H1 (cell line): Measurements from ENCODE around the gene CIAO3. TPM values are rescaled to one million over a fixed set of nuclear protein-coding genes. Genes with fewer than 3 reads are reported as not detected.

Experiments
- CTCF ChIA-PET: fragments of 300-600 bp; sonication (Branson Sonifier 250); formaldehyde crosslinking; loops from one replicate; lab custom pipeline; 2021; ENCODE audit not compliant: partially characterized antibody; lab: Charles Lee
- POLR2A ChIA-PET: fragments of 300-600 bp; sonication (Branson Sonifier 250); formaldehyde crosslinking; loops from one replicate; lab custom pipeline; 2021; ENCODE audit warnings: inconsistent platforms; ENCODE audit not compliant: partially characterized antibody; lab: Charles Lee
- DNase-seq, 2 experiments: peaks; one replicate each; pipeline versions ENCODE4 v3.0.0 to v3.0.0-alpha.2; 2010 to 2022; ENCODE audit warnings: low spot score in 2 of 2, low read depth in 1 of 2, mixed read lengths in 1 of 2
- FAIRE-seq: peaks from 2 replicates; lab custom pipeline; 2011; peaks lifted over from hg19 to GRCh38; lab: Jason Lieb, UNC
- H2AFZ ChIP-seq: 2 replicates; pipeline ENCODE4 v1.8.1; 2012; ENCODE audit warnings: low read length, inconsistent platforms
- H2AK5ac ChIP-seq: 2 replicates; pipeline ENCODE4 v1.6.1; 2013; ENCODE audit warnings: low read depth, low read length
- H2BK120ac ChIP-seq: replicated peaks from 2 replicates; pipeline ENCODE3; 2013; ENCODE audit warnings: low read depth, low read length, inconsistent platforms
- H2BK12ac ChIP-seq: 2 replicates; pipeline ENCODE4 v1.6.1; 2013; ENCODE audit warnings: low read depth, low read length
- H2BK15ac ChIP-seq: 2 replicates; pipeline ENCODE4 v1.6.1; 2013; ENCODE audit warnings: low read length
- H2BK20ac ChIP-seq: 2 replicates; pipeline ENCODE4 v1.6.1; 2013; ENCODE audit warnings: low read length
- H2BK5ac ChIP-seq: 2 replicates; pipeline ENCODE4 v1.6.1; 2013; ENCODE audit warnings: low read depth, low read length
- H3K14ac ChIP-seq: 2 replicates; pipeline ENCODE4 v1.6.1; 2013; ENCODE audit warnings: inconsistent platforms; ENCODE audit not compliant: insufficient read length
- H3K18ac ChIP-seq: 2 replicates; pipeline ENCODE4 v1.6.1; 2013; ENCODE audit warnings: low read length; ENCODE audit errors: extremely low read depth
- H3K23ac ChIP-seq: 2 replicates; pipeline ENCODE4 v1.6.1; 2013; ENCODE audit warnings: inconsistent platforms; ENCODE audit not compliant: insufficient read length
- H3K23me2 ChIP-seq: 2 replicates; pipeline ENCODE4 v1.6.1; 2013; ENCODE audit warnings: low read depth, low read length
- H3K27ac ChIP-seq: 2 replicates; pipeline ENCODE4 v1.6.1; 2011; ENCODE audit warnings: low read depth, low read length, inconsistent platforms
- H3K27me3 ChIP-seq, 4 experiments: replicated peaks in 1 of 4; 1 replicate in 1 of 4; 2 replicates in 3 of 4; pipeline versions ENCODE4 v1.6.1 to v1.8.1; 2011 to 2013; ENCODE audit warnings: low read length in 3 of 4, mild to moderate bottlenecking in 3 of 4, inconsistent platforms in 2 of 4, mixed read lengths in 2 of 4, moderate library complexity in 1 of 4; ENCODE audit not compliant: control insufficient read depth in 3 of 4, insufficient read depth in 3 of 4; ENCODE audit errors: extremely low read depth in 1 of 4
- H3K36me3 ChIP-seq, 4 experiments: 2 replicates each; pipeline versions ENCODE4 v1.6.1 to v1.8.1; 2011 to 2013; ENCODE audit warnings: mild to moderate bottlenecking in 4 of 4, low read length in 3 of 4, moderate library complexity in 2 of 4, control low read depth in 1 of 4, inconsistent platforms in 1 of 4; ENCODE audit not compliant: insufficient read depth in 4 of 4, control insufficient read depth in 2 of 4
- H3K4ac ChIP-seq: replicated peaks from 2 replicates; pipeline ENCODE3; 2013; ENCODE audit warnings: low read length, low read depth, mixed read lengths, inconsistent platforms; ENCODE audit not compliant: insufficient read length
- H3K4me1 ChIP-seq, 4 experiments: replicated peaks in 1 of 4; 1 replicate in 1 of 4; 2 replicates in 3 of 4; pipeline versions ENCODE4 v1.6.1 to v1.8.1; 2011 to 2013; ENCODE audit warnings: low read length in 3 of 4, inconsistent platforms in 2 of 4, mixed read lengths in 1 of 4; ENCODE audit not compliant: insufficient read depth in 4 of 4, control insufficient read depth in 3 of 4
- H3K4me2 ChIP-seq, 2 experiments: 2 replicates each; pipeline versions ENCODE4 v1.6.1 to v1.8.1; 2011 to 2013; ENCODE audit warnings: low read depth in 2 of 2, low read length in 2 of 2, control low read depth in 1 of 2, inconsistent platforms in 1 of 2, mild to moderate bottlenecking in 1 of 2; ENCODE audit not compliant: insufficient read depth in 1 of 2
- H3K4me3 ChIP-seq, 4 experiments: fragments of 200-600, 300-600 bp in 1 of 4; sonication (generic), shearing (Covaris generic), sonication (Bioruptor Twin) in 1 of 4; 2 replicates each; pipeline versions ENCODE4 v1.5.1 to v1.8.1; 2011 to 2016; ENCODE audit warnings: low read length in 4 of 4, low read depth in 3 of 4, control low read depth in 2 of 4, inconsistent platforms in 2 of 4, mild to moderate bottlenecking in 2 of 4, mixed read lengths in 1 of 4, moderate library complexity in 1 of 4; ENCODE audit not compliant: insufficient read depth in 2 of 4; ENCODE audit errors: extremely low read depth in 1 of 4
- H3K56ac ChIP-seq: replicated peaks from 2 replicates; pipeline ENCODE3; 2013; ENCODE audit warnings: low read depth, mild to moderate bottlenecking, mixed read lengths, low read length, inconsistent platforms; ENCODE audit not compliant: insufficient read length
- H3K79me1 ChIP-seq: 2 replicates; pipeline ENCODE4 v1.6.1; 2013; ENCODE audit warnings: low read depth, low read length, control low read depth
- H3K79me2 ChIP-seq, 2 experiments: 2 replicates each; pipeline versions ENCODE4 v1.6.1 to v1.8.1; 2012 to 2013; ENCODE audit warnings: low read length in 2 of 2, mild to moderate bottlenecking in 2 of 2, inconsistent platforms in 1 of 2; ENCODE audit not compliant: insufficient read depth in 2 of 2, control insufficient read depth in 1 of 2
- H3K9ac ChIP-seq, 4 experiments: replicated peaks in 1 of 4; 1 replicate in 1 of 4; 2 replicates in 3 of 4; pipeline versions ENCODE4 v1.6.1 to v1.8.1; 2011 to 2013; ENCODE audit warnings: low read depth in 3 of 4, low read length in 3 of 4, control low read depth in 2 of 4, mild to moderate bottlenecking in 2 of 4, moderate library complexity in 2 of 4, inconsistent platforms in 1 of 4; ENCODE audit errors: extremely low read depth in 1 of 4
- H3K9me3 ChIP-seq, 2 experiments: 2 replicates each; pipeline versions ENCODE4 v1.6.1 to v1.8.1; 2012 to 2013; ENCODE audit warnings: mild to moderate bottlenecking in 2 of 2, moderate library complexity in 2 of 2, control low read depth in 1 of 2, inconsistent platforms in 1 of 2, low read depth in 1 of 2, low read length in 1 of 2, mixed read lengths in 1 of 2; ENCODE audit not compliant: insufficient read depth in 2 of 2
- H4K20me1 ChIP-seq, 2 experiments: replicated peaks in 1 of 2; 2 replicates each; pipeline versions ENCODE3 to v1.8.1; 2011 to 2013; ENCODE audit warnings: inconsistent platforms in 2 of 2, low read length in 2 of 2, mild to moderate bottlenecking in 1 of 2; ENCODE audit not compliant: insufficient read depth in 2 of 2, control insufficient read depth in 1 of 2
- H4K5ac ChIP-seq: 2 replicates; pipeline ENCODE4 v1.6.1; 2013; ENCODE audit warnings: low read length, low read depth, mixed read lengths, inconsistent platforms; ENCODE audit not compliant: insufficient read length
- H4K8ac ChIP-seq: 2 replicates; pipeline ENCODE4 v1.8.0; 2013; ENCODE audit warnings: mild to moderate bottlenecking, moderate library complexity, low read length, inconsistent platforms; ENCODE audit not compliant: insufficient read depth; ENCODE audit errors: extremely low read depth
- H4K91ac ChIP-seq: replicated peaks from 2 replicates; pipeline ENCODE3; 2013; ENCODE audit warnings: low read length, mixed read lengths, inconsistent platforms; ENCODE audit not compliant: insufficient read length
- ASH2L ChIP-seq: fragments of 200-600, 300-600 bp; sonication (generic); IDR thresholded peaks from one replicate; pipeline ENCODE4 v1.7.1; 2017; ENCODE audit warnings: low read length
- CBX8 ChIP-seq: fragments of 300-800, 300-1000 bp; sonication (generic); IDR thresholded peaks from 2 replicates; pipeline ENCODE4 v1.7.1; 2016; ENCODE audit warnings: low read depth, low read length, borderline replicate concordance
- CEBPB ChIP-seq: IDR thresholded peaks from 2 replicates; pipeline ENCODE4 v1.6.1; 2012; ENCODE audit warnings: low read depth, low read length
- CHD2 ChIP-seq: IDR thresholded peaks from 2 replicates; pipeline ENCODE4 v1.6.1; 2012; ENCODE audit warnings: low read length, improper control_type of control experiment
- JUND ChIP-seq: IDR thresholded peaks from 2 replicates; pipeline ENCODE4 v1.6.1; 2011; ENCODE audit warnings: mild to moderate bottlenecking, improper control_type of control experiment, low read length
- NRF1 ChIP-seq: IDR thresholded peaks from 2 replicates; pipeline ENCODE4 v1.6.1; 2011; ENCODE audit warnings: mild to moderate bottlenecking, low read depth, low read length, improper control_type of control experiment
- RBBP5 ChIP-seq: IDR thresholded peaks from 2 replicates; pipeline ENCODE4 v1.7.1; 2012; ENCODE audit warnings: low read depth, mild to moderate bottlenecking, inconsistent platforms, low read length, moderate library complexity, borderline replicate concordance
- RFX5 ChIP-seq: IDR thresholded peaks from 2 replicates; pipeline ENCODE4 v1.6.1; 2011; ENCODE audit warnings: low read depth, low read length, improper control_type of control experiment, borderline replicate concordance
- SIRT6 ChIP-seq: IDR thresholded peaks from one replicate; pipeline ENCODE4 v1.7.1; 2012; ENCODE audit warnings: low read length, inconsistent platforms
- SP1 ChIP-seq: IDR thresholded peaks from 2 replicates; pipeline ENCODE4 v1.6.1; 2011; ENCODE audit warnings: low read depth, low read length
- TAF7 ChIP-seq: optimal IDR thresholded peaks from 2 replicates; pipeline ENCODE3; 2011; ENCODE audit warnings: low read depth, mild to moderate bottlenecking, inconsistent platforms, low read length, moderate library complexity, borderline replicate concordance
- TBP ChIP-seq: IDR thresholded peaks from 2 replicates; pipeline ENCODE4 v1.6.1; 2011; ENCODE audit warnings: low read depth, low read length, improper control_type of control experiment
- YY1 ChIP-seq: IDR thresholded peaks from 2 replicates; pipeline ENCODE4 v1.6.1; 2011; ENCODE audit warnings: low read depth, mild to moderate bottlenecking, low read length
- WGBS, 2 experiments: shearing (Covaris generic) in 1 of 2; methylation state at CpG; one replicate each; pipeline versions ENCODE4 v1.1.6 to v1.1.7; 2013 to 2015; ENCODE audit warnings: low lambda C conversion rate in 2 of 2, mixed read lengths in 2 of 2, inconsistent platforms in 1 of 2, low coverage in 1 of 2, missing lambda C conversion rate in 1 of 2; ENCODE audit not compliant: insufficient replicate concordance in 2 of 2, insufficient coverage in 1 of 2, insufficient read length in 1 of 2; ENCODE audit errors: extremely low coverage in 1 of 2, missing lambda C conversion rate in 1 of 2; 5-methylcytosine and 5-hydroxymethylcytosine counted together
- polyA plus RNA-seq, 7 experiments: library from polyadenylated mRNA; depleted of rRNA in 3 of 7; stranded (reverse) in 5 of 7; unstranded in 2 of 7; fragments of >200 nt in 5 of 7; fragments of 200-250 nt in 2 of 7; gene quantifications; 1 replicate in 5 of 7; 2 replicates in 1 of 7; 4 replicates in 1 of 7; pipeline versions ENCODE4 v1.2.1 to v1.2.3, GENCODE V29; 2011 to 2013; ENCODE audit warnings: missing spikeins in 2 of 7, mixed read lengths in 2 of 7
- total RNA-seq: library from RNA; stranded (reverse); fragmentation: NEBNext Ultra II Directional; extraction: Animal tissue kit (Norgen Biotek cat#: 25700); gene quantifications from 2 replicates; pipeline ENCODE4 v1.2.1, GENCODE V29; 2021

CIAO3 gene
- total and polyA plus RNA-seq, 2 of the 8 experiments (the other 6 are each of a cell fraction or from before 2014, with no cell fraction given), result 20.0 to 20.4 TPM

- H3K56ac ChIP-seq, result no peak overlapping the region
- H3K4ac ChIP-seq, result no peak overlapping the region
- no peak overlapping the region for H2BK20ac ChIP-seq
- no peak overlapping the region for H2BK12ac ChIP-seq
- H3K14ac ChIP-seq, result no peak overlapping the region
- FAIRE-seq (no peak), DNase-seq (peak in 1 of 2 experiments; percentile 43)
- H3K79me1 ChIP-seq, result no peaks in the 10 kb centered on the region
- 95% methylated on average over 21 of the region's 29 CpGs; no CpG with 5 or more reads in 1 of the 2 experiments for WGBS, 2 experiments
- ChIA-PET CTCF (interaction anchor here (0.5 to 35.8 kb wide), 4 partner anchors 7 to 76 kb away, joined by 3 to 977 read pairs (median 700); partner anchors contain the start of genes ANTKMT, CCDC78, CHTF18 and CIAO3), POLR2A (interaction anchor here (0.7 to 23.0 kb wide), 17 partner anchors 2 to 76 kb away, joined by 3 to 353 read pairs (median 7); partner anchors contain the start of genes ANTKMT, CCDC78, CHTF18 and CIAO3)
- no peak overlapping the region for H2BK120ac ChIP-seq
- H3K9ac ChIP-seq, result no peak overlapping the region
- peaks cover 0 to 21% (median 14%) of the 10 kb centered on the region in 4 experiments; a peak in 5 of 7 replicates for H3K4me1 ChIP-seq
- H3K27me3 ChIP-seq, result peaks cover 0 to 16% (median 5%) of the 10 kb centered on the region in 4 experiments; a peak in 4 of 7 replicates
- no peak overlapping the region for H3K27ac ChIP-seq
- no peaks in the 10 kb centered on the region for H3K79me2 ChIP-seq
- no peaks in the 10 kb centered on the region; a peak in 1 of 4 replicates for H3K9me3 ChIP-seq
- no peak overlapping the region for H3K23ac ChIP-seq
- no peak overlapping the region for H3K18ac ChIP-seq
- no peak overlapping the region for H3K4me2 ChIP-seq
- H4K91ac ChIP-seq, result no peak overlapping the region
- peaks cover 0 to 6% (median 0%) of the 10 kb centered on the region in 4 experiments; a peak in 1 of 8 replicates for H3K36me3 ChIP-seq
- H4K20me1 ChIP-seq, result peaks cover 4 to 15% of the 10 kb centered on the region in 2 experiments
- H2AFZ ChIP-seq, result no peak overlapping the region
- no peak overlapping the region for H2BK15ac ChIP-seq
- H4K8ac ChIP-seq, result no peak overlapping the region; the same call in 1 of the 2 replicates
- H4K5ac ChIP-seq, result no peak overlapping the region
- peaks cover 28% of the 10 kb centered on the region; the same call in 1 of the 2 replicates for H3K23me2 ChIP-seq
- H3K4me3 ChIP-seq, result no peak overlapping the region
- H2AK5ac ChIP-seq, result no peak overlapping the region
- no peak overlapping the region for H2BK5ac ChIP-seq
- TF ChIP-seq SP1, result no peak
- no peak for TF ChIP-seq ASH2L
- no peak for TF ChIP-seq TBP
- no peak for TF ChIP-seq NRF1
- TF ChIP-seq RFX5, result no peak
- TF ChIP-seq CHD2, result no peak
- TF ChIP-seq SIRT6, result no peak
- no peak for TF ChIP-seq RBBP5
- no peak for TF ChIP-seq CEBPB
- no peak for TF ChIP-seq JUND
- TF ChIP-seq YY1, result no peak
- TF ChIP-seq CBX8, result no peak
- no peak for TF ChIP-seq TAF7
Observed at GRCh38 chr16:724188-725040, 16.4 kb downstream of the CIAO3 start.
